ENCODE data around the gene MEX3D. TPM values are rescaled to one million over a fixed set of nuclear protein-coding genes. Genes with fewer than 3 reads are reported as not detected.
A peak's percentile ranks its signal among the peaks of the same experiment; 100 is the strongest.

MEX3D gene
- total RNA-seq, 1 experiment from 2014 or later = 69.2 TPM

DNA sequence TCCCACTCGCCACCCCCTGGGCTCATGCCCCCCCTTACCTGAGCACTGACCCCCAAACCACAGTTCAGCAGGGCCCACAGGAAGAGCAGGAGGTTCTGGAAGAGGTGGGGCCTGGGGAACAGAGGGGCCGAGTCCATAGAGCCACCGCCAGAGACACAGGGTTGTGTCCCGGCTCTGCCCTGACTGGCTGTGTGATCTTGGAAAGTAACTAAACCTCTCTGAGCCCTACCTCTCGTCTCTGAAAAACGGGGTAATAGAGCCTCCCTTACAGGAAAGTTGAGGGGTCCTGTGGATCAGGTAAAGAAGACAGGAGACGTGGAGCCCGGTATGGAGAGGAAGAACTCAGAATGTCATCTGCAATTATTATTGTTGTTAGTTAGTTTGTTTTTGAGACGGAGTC is 57.3 kb downstream of the MEX3D start:
- H3K36me3 ChIP-seq (ENCODE audit: control insufficient read depth in 1 of 2, insufficient read depth in 2 of 2, low read length in 2 of 2) = no peaks in the 10 kb centered on the region
- no peak for DNase-seq (ENCODE audit: low read depth, low spot score)
- TF ChIP-seq, protein P1, sequence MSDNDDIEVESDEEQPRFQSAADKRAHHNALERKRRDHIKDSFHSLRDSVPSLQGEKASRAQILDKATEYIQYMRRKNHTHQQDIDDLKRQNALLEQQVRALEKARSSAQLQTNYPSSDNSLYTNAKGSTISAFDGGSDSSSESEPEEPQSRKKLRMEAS (IDR thresholded peaks at IDR 0.05) = no peak
- TF ChIP-seq JUND (IDR thresholded peaks at IDR 0.05) (no peak), SRF (IDR thresholded peaks at IDR 0.05; ENCODE audit: low read depth) (no peak), POLR2AphosphoS5 (IDR thresholded peaks at IDR 0.05; ENCODE audit: low read depth, low read length) (no peak), ZNF274 (IDR thresholded peaks at IDR 0.05; ENCODE audit: low read depth, low read length) (no peak)
- H4K20me1 ChIP-seq (ENCODE audit: insufficient read depth) = no peaks in the 10 kb centered on the region
- no peak overlapping the region for H3K9ac ChIP-seq (ENCODE audit: low read length)
- no peak overlapping the region for H2AFZ ChIP-seq (ENCODE audit: low read depth, low read length, poor library complexity, severe bottlenecking)
- intact Hi-C loops (cut with micrococcal nuclease) = no loop called here
- 0 out of 2 replicates have a peak overlapping the region, but pooled peaks have one; percentile 13 for H3K4me2 ChIP-seq (ENCODE audit: low read length)
- CTCF ChIA-PET = no interaction called here
- peaks cover 30 to 69% of the 10 kb centered on the region in 2 experiments for H3K4me1 ChIP-seq (ENCODE audit: control insufficient read depth in 1 of 2, insufficient read depth in 2 of 2, low read length in 2 of 2)
- RAD21 ChIA-PET (ENCODE audit: low non-redundant PET in 1 of 2, low total read pairs in 2 of 2, uncharacterized antibody in 2 of 2, unreplicated experiment in 2 of 2) = no interaction called here
- peak overlapping the region; percentile 80; the same call in 1 of the 2 replicates for H3K27ac ChIP-seq (ENCODE audit: low read depth, low read length)
- H3K27me3 ChIP-seq (ENCODE audit: insufficient read depth, low read length) = no peaks in the 10 kb centered on the region
- peaks cover 10% of the 10 kb centered on the region; the same call in 1 of the 2 replicates for H3K79me2 ChIP-seq (ENCODE audit: insufficient read depth, low read length)
- ATAC-seq = no peak
- H3K9me2 ChIP-seq (ENCODE audit: insufficient read depth) = no peaks in the 10 kb centered on the region
- no peaks in the 10 kb centered on the region for H3K9me3 ChIP-seq (ENCODE audit: control insufficient read depth in 1 of 2, insufficient read depth in 1 of 2, low read depth in 1 of 2, low read length in 2 of 2)
- no TSS peak for BruUV-seq (replicated peaks)
- POLR2A ChIA-PET = no interaction called here
- no peak overlapping the region for H3K4me3 ChIP-seq (replicated peaks in 1 of 2; ENCODE audit: low read depth in 1 of 2, low read length in 2 of 2)

- Histone ChIP-seq H3K9me3 (ENCODE audit: control insufficient read depth in 1 of 2, insufficient read depth in 1 of 2, low read depth in 1 of 2, low read length in 2 of 2) (no peaks in the 10 kb centered on the region), H3K4me3 (replicated peaks in 1 of 2; ENCODE audit: low read depth in 1 of 2, low read length in 2 of 2) (no peak overlapping the region), H3K36me3 (ENCODE audit: control insufficient read depth in 1 of 2, insufficient read depth in 2 of 2, low read length in 2 of 2) (no peaks in the 10 kb centered on the region), H3K27me3 (ENCODE audit: insufficient read depth, low read length) (no peaks in the 10 kb centered on the region), H3K4me1 (ENCODE audit: control insufficient read depth in 1 of 2, insufficient read depth in 2 of 2, low read length in 2 of 2) (peaks cover 30 to 69% of the 10 kb centered on the region in 2 experiments), H4K20me1 (ENCODE audit: insufficient read depth) (no peaks in the 10 kb centered on the region), H3K79me2 (ENCODE audit: insufficient read depth, low read length) (peaks cover 10% of the 10 kb centered on the region; the same call in 1 of the 2 replicates), H3K9ac (ENCODE audit: low read length) (no peak overlapping the region), H3K9me2 (ENCODE audit: insufficient read depth) (no peaks in the 10 kb centered on the region), H2AFZ (ENCODE audit: low read depth, low read length, poor library complexity, severe bottlenecking) (no peak overlapping the region), H3K4me2 (ENCODE audit: low read length) (0 out of 2 replicates have a peak overlapping the region, but pooled peaks have one; percentile 13), H3K27ac (ENCODE audit: low read depth, low read length) (no peak overlapping the region; the same call in 1 of the 2 replicates)
- CTCF ChIA-PET = no interaction called here
- ATAC-seq (no peak), DNase-seq (ENCODE audit: low read depth, low spot score) (no peak)
- TF ChIP-seq, protein P2, sequence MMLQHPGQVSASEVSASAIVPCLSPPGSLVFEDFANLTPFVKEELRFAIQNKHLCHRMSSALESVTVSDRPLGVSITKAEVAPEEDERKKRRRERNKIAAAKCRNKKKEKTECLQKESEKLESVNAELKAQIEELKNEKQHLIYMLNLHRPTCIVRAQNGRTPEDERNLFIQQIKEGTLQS (IDR thresholded peaks at IDR 0.05) = no peak
- TF ChIP-seq, protein P3, sequence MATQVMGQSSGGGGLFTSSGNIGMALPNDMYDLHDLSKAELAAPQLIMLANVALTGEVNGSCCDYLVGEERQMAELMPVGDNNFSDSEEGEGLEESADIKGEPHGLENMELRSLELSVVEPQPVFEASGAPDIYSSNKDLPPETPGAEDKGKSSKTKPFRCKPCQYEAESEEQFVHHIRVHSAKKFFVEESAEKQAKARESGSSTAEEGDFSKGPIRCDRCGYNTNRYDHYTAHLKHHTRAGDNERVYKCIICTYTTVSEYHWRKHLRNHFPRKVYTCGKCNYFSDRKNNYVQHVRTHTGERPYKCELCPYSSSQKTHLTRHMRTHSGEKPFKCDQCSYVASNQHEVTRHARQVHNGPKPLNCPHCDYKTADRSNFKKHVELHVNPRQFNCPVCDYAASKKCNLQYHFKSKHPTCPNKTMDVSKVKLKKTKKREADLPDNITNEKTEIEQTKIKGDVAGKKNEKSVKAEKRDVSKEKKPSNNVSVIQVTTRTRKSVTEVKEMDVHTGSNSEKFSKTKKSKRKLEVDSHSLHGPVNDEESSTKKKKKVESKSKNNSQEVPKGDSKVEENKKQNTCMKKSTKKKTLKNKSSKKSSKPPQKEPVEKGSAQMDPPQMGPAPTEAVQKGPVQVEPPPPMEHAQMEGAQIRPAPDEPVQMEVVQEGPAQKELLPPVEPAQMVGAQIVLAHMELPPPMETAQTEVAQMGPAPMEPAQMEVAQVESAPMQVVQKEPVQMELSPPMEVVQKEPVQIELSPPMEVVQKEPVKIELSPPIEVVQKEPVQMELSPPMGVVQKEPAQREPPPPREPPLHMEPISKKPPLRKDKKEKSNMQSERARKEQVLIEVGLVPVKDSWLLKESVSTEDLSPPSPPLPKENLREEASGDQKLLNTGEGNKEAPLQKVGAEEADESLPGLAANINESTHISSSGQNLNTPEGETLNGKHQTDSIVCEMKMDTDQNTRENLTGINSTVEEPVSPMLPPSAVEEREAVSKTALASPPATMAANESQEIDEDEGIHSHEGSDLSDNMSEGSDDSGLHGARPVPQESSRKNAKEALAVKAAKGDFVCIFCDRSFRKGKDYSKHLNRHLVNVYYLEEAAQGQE (IDR thresholded peaks at IDR 0.05; ENCODE audit: low read depth) = no peak
- TF ChIP-seq JUND (IDR thresholded peaks at IDR 0.05) (no peak), ZNF274 (IDR thresholded peaks at IDR 0.05; ENCODE audit: low read depth, low read length) (no peak), POLR2AphosphoS5 (IDR thresholded peaks at IDR 0.05; ENCODE audit: low read depth, low read length) (no peak), EZH2 (IDR thresholded peaks at IDR 0.05) (no peak), RAD21 (IDR thresholded peaks at IDR 0.05; ENCODE audit: low read depth) (no peak)
- TF ChIP-seq, protein P1 (IDR thresholded peaks at IDR 0.05) = no peak
- TF ChIP-seq, protein P4, sequence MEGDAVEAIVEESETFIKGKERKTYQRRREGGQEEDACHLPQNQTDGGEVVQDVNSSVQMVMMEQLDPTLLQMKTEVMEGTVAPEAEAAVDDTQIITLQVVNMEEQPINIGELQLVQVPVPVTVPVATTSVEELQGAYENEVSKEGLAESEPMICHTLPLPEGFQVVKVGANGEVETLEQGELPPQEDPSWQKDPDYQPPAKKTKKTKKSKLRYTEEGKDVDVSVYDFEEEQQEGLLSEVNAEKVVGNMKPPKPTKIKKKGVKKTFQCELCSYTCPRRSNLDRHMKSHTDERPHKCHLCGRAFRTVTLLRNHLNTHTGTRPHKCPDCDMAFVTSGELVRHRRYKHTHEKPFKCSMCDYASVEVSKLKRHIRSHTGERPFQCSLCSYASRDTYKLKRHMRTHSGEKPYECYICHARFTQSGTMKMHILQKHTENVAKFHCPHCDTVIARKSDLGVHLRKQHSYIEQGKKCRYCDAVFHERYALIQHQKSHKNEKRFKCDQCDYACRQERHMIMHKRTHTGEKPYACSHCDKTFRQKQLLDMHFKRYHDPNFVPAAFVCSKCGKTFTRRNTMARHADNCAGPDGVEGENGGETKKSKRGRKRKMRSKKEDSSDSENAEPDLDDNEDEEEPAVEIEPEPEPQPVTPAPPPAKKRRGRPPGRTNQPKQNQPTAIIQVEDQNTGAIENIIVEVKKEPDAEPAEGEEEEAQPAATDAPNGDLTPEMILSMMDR (IDR thresholded peaks at IDR 0.05 in 2 of 3, conservative IDR thresholded peaks at IDR 0.05 in 1 of 3; ENCODE audit: borderline replicate concordance in 1 of 3, insufficient read depth in 1 of 3, low read depth in 2 of 3, low read length in 2 of 3) = no peak
- RAD21 ChIA-PET (ENCODE audit: low non-redundant PET in 1 of 2, low total read pairs in 2 of 2, uncharacterized antibody in 2 of 2, unreplicated experiment in 2 of 2) = no interaction called here
- POLR2A ChIA-PET = no interaction called here
- intact Hi-C loops (cut with micrococcal nuclease) = no loop called here
- no TSS peak for BruUV-seq (replicated peaks)
Measured at GRCh38 chr19:1510442-1510806, 57.7 kb downstream of the MEX3D start.

Measured in HCT116 (cell line).